OCI-LY7 (cell line): ENCODE results near the gene RARS2. TPM values are rescaled to one million over a fixed set of nuclear protein-coding genes. Genes with fewer than 3 reads are reported as not detected.

ENCODE experiments used
- Bru-seq: library from RNA; stranded (reverse); fragments of 400-500 nt; gene quantifications from one replicate; lab custom pipeline; 2021; lab: Mats Ljungman, UMichigan
- BruChase-seq, 2 experiments: library from RNA; stranded (reverse); fragments of 400-500 nt; gene quantifications; one replicate each; lab custom pipeline; 2021; lab: Mats Ljungman, UMichigan
- BruUV-seq: library from RNA; stranded (reverse); fragments of 400-500 nt; replicated peaks from 2 replicates; lab custom pipeline; 2021; lab: Mats Ljungman, UMichigan
- CTCF ChIA-PET: fragments of 300-600 bp; sonication (Branson Sonifier 250); formaldehyde crosslinking; loops from one replicate; lab custom pipeline; 2022; ENCODE audit warnings: antibody characterized with exemption; ENCODE audit not compliant: unreplicated experiment; lab: Charles Lee
- POLR2A ChIA-PET: fragments of 300-600 bp; sonication (Branson Sonifier 250); formaldehyde crosslinking; loops from one replicate; lab custom pipeline; 2022; ENCODE audit warnings: antibody characterized with exemption; lab: Charles Lee
- DNase-seq: peaks from one replicate; pipeline ENCODE4 v3.0.0-alpha.2; 2015; ENCODE audit warnings: low spot score
- H2AFZ ChIP-seq: fragments of 200-600 bp; sonication (generic), shearing (Covaris generic); 2 replicates; pipeline ENCODE4 v1.6.1; 2014; ENCODE audit warnings: mild to moderate bottlenecking, antibody characterized with exemption, low read length, moderate library complexity
- H3K27ac ChIP-seq: fragments of 200-600 bp; sonication (generic); 2 replicates; pipeline ENCODE4 v1.5.1; 2014; ENCODE audit warnings: mixed run types, low read depth, mild to moderate bottlenecking, moderate library complexity, low read length, inconsistent platforms; ENCODE audit not compliant: poor library complexity, severe bottlenecking
- H3K36me3 ChIP-seq: fragments of 200-600 bp; sonication (generic); 2 replicates; pipeline ENCODE4 v1.6.1; 2014; ENCODE audit warnings: mild to moderate bottlenecking, antibody characterized with exemption, low read length, moderate library complexity, mixed read lengths; ENCODE audit not compliant: insufficient read depth
- H3K4me1 ChIP-seq: fragments of 200-600 bp; sonication (generic); 2 replicates; pipeline ENCODE4 v1.5.1; 2014; ENCODE audit warnings: mild to moderate bottlenecking, low read length; ENCODE audit not compliant: insufficient read depth, poor library complexity, severe bottlenecking
- H3K4me2 ChIP-seq: fragments of 200-600 bp; sonication (generic); 2 replicates; pipeline ENCODE4 v1.6.1; 2014; ENCODE audit warnings: mild to moderate bottlenecking, low read length
- H3K4me3 ChIP-seq: fragments of 200-600 bp; sonication (generic); 2 replicates; pipeline ENCODE4 v1.5.1; 2014; ENCODE audit warnings: mild to moderate bottlenecking, low read depth, low read length; ENCODE audit not compliant: poor library complexity, severe bottlenecking
- H3K79me2 ChIP-seq: fragments of 200-600 bp; sonication (generic); 2 replicates; pipeline ENCODE4 v1.6.1; 2016; ENCODE audit warnings: low read depth, mild to moderate bottlenecking, low read length, moderate library complexity, mixed read lengths; ENCODE audit not compliant: insufficient read depth
- H3K9me2 ChIP-seq: fragments of 200-600 bp; sonication (generic); 2 replicates; pipeline ENCODE4 v1.6.1; 2016; ENCODE audit warnings: mild to moderate bottlenecking, low read length, mixed read lengths; ENCODE audit not compliant: insufficient read depth
- H3K9me3 ChIP-seq: fragments of 200-600 bp; sonication (generic); 2 replicates; pipeline ENCODE4 v1.6.1; 2014; ENCODE audit warnings: mild to moderate bottlenecking, mixed run types, low read length, mixed read lengths
- H4K20me1 ChIP-seq: fragments of 200-600 bp; sonication (generic); 2 replicates; pipeline ENCODE4 v1.6.1; 2014; ENCODE audit warnings: mild to moderate bottlenecking, antibody characterized with exemption, low read length, moderate library complexity, mixed read lengths; ENCODE audit not compliant: insufficient read depth
- EZH2phosphoT487 ChIP-seq: fragments of 200-600 bp; sonication (generic); IDR thresholded peaks from 2 replicates; pipeline ENCODE4 v1.6.1; 2018; ENCODE audit warnings: low read depth, borderline replicate concordance, mild to moderate bottlenecking, mixed run types, antibody characterized with exemption, low read length, moderate library complexity, mixed read lengths
- intact Hi-C: fragments of 100-400 bp; cut with micrococcal nuclease; formaldehyde crosslinking; loops from one replicate; pipeline ENCODE4 v1.10.0; 2022; ENCODE audit not compliant: unreplicated experiment
- long read RNA-seq: library from polyadenylated mRNA; stranded (forward); transcript quantifications from one replicate; pipeline ENCODE4 v2.0.0, GENCODE V29; 2022
- total RNA-seq, 2 experiments: library from RNA; depleted of rRNA in 1 of 2; stranded (reverse); fragments of >200 nt in 1 of 2; shearing (Covaris generic) in 1 of 2; gene quantifications; 2 replicates each; pipeline ENCODE4 v1.2.3, GENCODE V29; 2014 to 2022
- TF ChIP-seq, protein P1 (sequence below): fragments of 200-600 bp; sonication (generic); conservative IDR thresholded peaks from 2 replicates; pipeline ENCODE4 v1.5.1; 2014; ENCODE audit warnings: mild to moderate bottlenecking, antibody characterized with exemption, low read length, moderate library complexity, mixed read lengths

The RARS2 gene, protein sequence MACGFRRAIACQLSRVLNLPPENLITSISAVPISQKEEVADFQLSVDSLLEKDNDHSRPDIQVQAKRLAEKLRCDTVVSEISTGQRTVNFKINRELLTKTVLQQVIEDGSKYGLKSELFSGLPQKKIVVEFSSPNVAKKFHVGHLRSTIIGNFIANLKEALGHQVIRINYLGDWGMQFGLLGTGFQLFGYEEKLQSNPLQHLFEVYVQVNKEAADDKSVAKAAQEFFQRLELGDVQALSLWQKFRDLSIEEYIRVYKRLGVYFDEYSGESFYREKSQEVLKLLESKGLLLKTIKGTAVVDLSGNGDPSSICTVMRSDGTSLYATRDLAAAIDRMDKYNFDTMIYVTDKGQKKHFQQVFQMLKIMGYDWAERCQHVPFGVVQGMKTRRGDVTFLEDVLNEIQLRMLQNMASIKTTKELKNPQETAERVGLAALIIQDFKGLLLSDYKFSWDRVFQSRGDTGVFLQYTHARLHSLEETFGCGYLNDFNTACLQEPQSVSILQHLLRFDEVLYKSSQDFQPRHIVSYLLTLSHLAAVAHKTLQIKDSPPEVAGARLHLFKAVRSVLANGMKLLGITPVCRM
- total RNA-seq (2014; rRNA removed; shearing (Covaris generic)) = 21.4 and 30.5 TPM in 2 replicates
- total RNA-seq (2022) = 34.0 and 36.0 TPM in 2 replicates
- percentile 91 among the genes with signal in this experiment for Bru-seq, nascent RNA
- percentile 82 among the genes with signal in this experiment for BruChase-seq, experiment 1, labeled RNA remaining after a 6-hour chase
- BruChase-seq, experiment 2, labeled RNA remaining after a 2-hour chase = percentile 87 among the genes with signal in this experiment
- long read RNA-seq, transcript RARS2-201 (20 exons, 1,818 nt) = major isoform, 39 of 112 reads
- long read RNA-seq, partial matches to known transcripts = 22 of 112 reads
- long read RNA-seq, other reads (novel, unspliced or antisense) = 51 of 112 reads

DNA sequence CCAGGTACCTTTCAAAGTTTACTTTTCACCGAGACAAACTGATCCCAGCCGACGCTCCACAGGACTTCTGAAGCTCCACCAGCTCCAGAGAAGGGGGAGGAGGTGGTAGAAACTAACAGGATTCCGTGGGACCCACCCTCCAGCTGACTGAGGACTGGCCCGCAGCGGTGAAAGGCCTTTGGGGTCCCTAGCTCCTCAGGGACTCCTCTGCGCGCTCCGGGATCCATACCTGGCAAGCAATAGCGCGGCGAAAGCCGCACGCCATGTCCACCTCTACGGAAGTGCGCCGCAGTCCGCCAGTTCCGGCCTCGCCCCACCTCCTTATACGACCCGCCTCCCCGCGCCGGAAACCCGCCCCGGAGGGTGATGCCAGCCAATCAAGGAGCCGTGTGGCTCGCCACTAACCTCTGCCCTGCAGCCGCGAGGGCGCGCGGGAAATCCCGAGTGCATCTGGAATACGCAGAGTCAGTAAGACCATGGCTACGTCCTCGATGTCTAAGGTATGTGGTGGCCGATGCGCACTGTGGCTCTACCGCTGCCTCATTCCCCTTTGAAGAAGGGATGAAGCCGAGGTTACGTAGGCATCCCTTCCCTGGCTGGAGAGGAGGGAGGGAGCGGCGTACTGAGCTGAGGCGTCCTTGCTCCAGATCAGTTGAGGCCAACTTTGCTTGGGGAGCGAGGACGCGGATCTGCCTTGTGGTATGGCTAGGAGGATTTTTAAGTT lies at the start of gene RARS2, which contains the start of gene ORC3:
TSS of gene RARS2 (minus strand) at position 295 of the 724 bp plus-strand sequence. CDS start at position 265, 30 bp downstream.
TSS of gene ORC3 (plus strand) at position 443 of the 724 bp plus-strand sequence. CDS start at position 477, 34 bp downstream.
- peaks cover 56% of the 10 kb centered on the region for H3K36me3 ChIP-seq
- CTCF ChIA-PET = interaction anchor here (0.6 to 1.1 kb wide), 3 partner anchors 15 to 518 kb away, joined by 3 to 4 read pairs (median 3); no protein-coding TSS in a partner anchor
- peak within 1 kb of the TSS; percentile 95 for H3K4me3 ChIP-seq
- no TSS peak for BruUV-seq
- POLR2A ChIA-PET = interaction anchor here (0.6 to 1.8 kb wide), 15 partner anchors 9 to 1033 kb away, joined by 3 to 6 read pairs (median 3); partner anchors contain the start of gene SLC35A1
- intact Hi-C loops = no loop called here
- peak within 1 kb of the TSS; percentile 83 for H3K4me2 ChIP-seq
- H4K20me1 ChIP-seq = 0 out of 2 replicates have a peak, but pooled peaks cover 12% of the 10 kb centered on the region
- peak within 1 kb of the TSS; percentile 68; the same call in 1 of the 2 replicates for H2AFZ ChIP-seq
- DNase-seq = peak; percentile 95
- peaks cover 34% of the 10 kb centered on the region for H3K4me1 ChIP-seq
- peaks cover 75% of the 10 kb centered on the region for H3K79me2 ChIP-seq
- no peaks in the 10 kb centered on the region for H3K9me2 ChIP-seq
- TF ChIP-seq, protein P1, sequence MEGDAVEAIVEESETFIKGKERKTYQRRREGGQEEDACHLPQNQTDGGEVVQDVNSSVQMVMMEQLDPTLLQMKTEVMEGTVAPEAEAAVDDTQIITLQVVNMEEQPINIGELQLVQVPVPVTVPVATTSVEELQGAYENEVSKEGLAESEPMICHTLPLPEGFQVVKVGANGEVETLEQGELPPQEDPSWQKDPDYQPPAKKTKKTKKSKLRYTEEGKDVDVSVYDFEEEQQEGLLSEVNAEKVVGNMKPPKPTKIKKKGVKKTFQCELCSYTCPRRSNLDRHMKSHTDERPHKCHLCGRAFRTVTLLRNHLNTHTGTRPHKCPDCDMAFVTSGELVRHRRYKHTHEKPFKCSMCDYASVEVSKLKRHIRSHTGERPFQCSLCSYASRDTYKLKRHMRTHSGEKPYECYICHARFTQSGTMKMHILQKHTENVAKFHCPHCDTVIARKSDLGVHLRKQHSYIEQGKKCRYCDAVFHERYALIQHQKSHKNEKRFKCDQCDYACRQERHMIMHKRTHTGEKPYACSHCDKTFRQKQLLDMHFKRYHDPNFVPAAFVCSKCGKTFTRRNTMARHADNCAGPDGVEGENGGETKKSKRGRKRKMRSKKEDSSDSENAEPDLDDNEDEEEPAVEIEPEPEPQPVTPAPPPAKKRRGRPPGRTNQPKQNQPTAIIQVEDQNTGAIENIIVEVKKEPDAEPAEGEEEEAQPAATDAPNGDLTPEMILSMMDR = no peak
- no peak for TF ChIP-seq EZH2phosphoT487
- peaks cover 16% of the 10 kb centered on the region; the same call in 1 of the 2 replicates for H3K9me3 ChIP-seq
- H3K27ac ChIP-seq = peak within 1 kb of the TSS; percentile 29

DNA sequence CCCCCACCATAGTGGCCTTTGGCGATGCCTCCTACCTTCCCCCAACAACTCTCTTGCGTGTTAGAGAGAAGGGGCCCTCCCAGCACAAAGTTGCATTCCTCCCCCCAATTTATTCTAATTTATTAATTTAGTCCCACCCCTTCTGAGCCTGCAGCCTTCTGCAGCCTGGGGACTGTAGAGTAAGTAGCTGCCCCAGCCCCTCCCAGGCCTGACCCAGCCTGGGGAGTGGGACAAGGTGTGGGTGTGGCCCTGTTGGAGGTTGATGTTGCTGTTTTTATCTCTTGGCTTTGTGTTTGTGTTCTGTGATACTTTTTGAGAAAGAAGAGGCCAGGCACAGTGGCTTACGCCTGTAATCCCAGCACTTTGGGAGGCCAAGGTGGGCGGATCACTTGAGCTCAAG lies 49.6 kb upstream of the RARS2 start:
- POLR2A ChIA-PET = interaction anchor here (0.6 to 0.7 kb wide), 3 partner anchors 8 to 120 kb away, joined by 4 to 9 read pairs (median 4); no protein-coding TSS in a partner anchor
- TF ChIP-seq, protein P1 = no peak
- TF ChIP-seq EZH2phosphoT487 = no peak
- CTCF ChIA-PET = no interaction called here

More for the DNA sequence above, 49.6 kb upstream of the RARS2 start:
- no peak for DNase-seq
- Histone ChIP-seq H4K20me1 (no peaks in the 10 kb centered on the region), H3K9me2 (no peaks in the 10 kb centered on the region), H3K4me1 (peaks cover 6% of the 10 kb centered on the region), H3K36me3 (peaks cover 58% of the 10 kb centered on the region), H3K4me2 (no peak overlapping the region), H3K9me3 (no peaks in the 10 kb centered on the region), H3K79me2 (no peaks in the 10 kb centered on the region), H3K27ac (no peak overlapping the region), H3K4me3 (no peak overlapping the region), H2AFZ (no peak overlapping the region)
- intact Hi-C loops = no loop called here
- BruUV-seq = no TSS peak
